ENCODE results near the gene SFRP5. TPM values are rescaled to one million over a fixed set of nuclear protein-coding genes. Genes with fewer than 3 reads are reported as not detected.
A peak's percentile ranks its signal among the peaks of the same experiment; 100 is the strongest.

The SFRP5 gene
- total and polyA plus RNA-seq, 10 donors = 0.09 to 3.6 TPM; not detected in 8

GRCh38 chr10:97765201-97765600 lies 6.6 kb downstream of the SFRP5 start:
- TF ChIP-seq POLR2AphosphoS5 (IDR thresholded peaks at IDR 0.05) (peak in 2 of 3 donors; percentile 26 to 39), CTCF (IDR thresholded peaks at IDR 0.05 in 8 of 11, conservative IDR thresholded peaks at IDR 0.05 in 3 of 11) (no peak)
- peaks cover 0 to 12% (median 6%) of the 10 kb centered on the region in 7 donors for H3K27me3 ChIP-seq (replicated peaks in 1 of 7)
- peaks cover 0 to 44% (median 24%) of the 10 kb centered on the region in 6 donors for H3K36me3 ChIP-seq
- WGBS, 5 donors = 75 to 92% (median 90%) methylated on average over 15 of the region's 15 CpGs
- H3K27ac ChIP-seq = no peak overlapping the region
- H3K4me3 ChIP-seq = no peak overlapping the region
- intact Hi-C loops (cut with DNase I; ENCODE audit: low total_unique reads) = no loop called here
- no peaks in the 10 kb centered on the region for H3K4me1 ChIP-seq
- peak; percentile 70 for DNase-seq
- no peaks in the 10 kb centered on the region for H3K9me3 ChIP-seq

GRCh38 chr10:97764519-97764931 lies 7.3 kb downstream of the SFRP5 start:
- DNase-seq = no peak
- intact Hi-C loops (cut with DNase I; ENCODE audit: low total_unique reads) = no loop called here
- no peak for TF ChIP-seq POLR2A (IDR thresholded peaks at IDR 0.05)
- Histone ChIP-seq H3K36me3 (peaks cover 0 to 51% (median 30%) of the 10 kb centered on the region in 6 donors), H3K27me3 (replicated peaks in 1 of 7) (peaks cover 0 to 6% (median 0%) of the 10 kb centered on the region in 7 donors), H3K4me1 (no peaks in the 10 kb centered on the region), H3K4me3 (no peak overlapping the region), H3K27ac (no peak overlapping the region), H3K9me3 (no peaks in the 10 kb centered on the region)
- 63 to 77% (median 65%) methylated on average over 5 to 7 of the region's 7 CpGs for WGBS, 5 donors

- no peak for TF ChIP-seq CTCF (IDR thresholded peaks at IDR 0.05 in 8 of 11, conservative IDR thresholded peaks at IDR 0.05 in 3 of 11)
- TF ChIP-seq POLR2AphosphoS5 (IDR thresholded peaks at IDR 0.05) = no peak
- TF ChIP-seq POLR2A (IDR thresholded peaks at IDR 0.05) = no peak
- Histone ChIP-seq H3K27me3 (replicated peaks in 1 of 7) (no peaks in the 10 kb centered on the region), H3K4me1 (no peaks in the 10 kb centered on the region), H3K9me3 (no peaks in the 10 kb centered on the region), H3K36me3 (peaks cover 0 to 56% (median 36%) of the 10 kb centered on the region in 6 donors), H3K27ac (no peak overlapping the region), H3K4me3 (no peak overlapping the region)
- WGBS, 5 donors = 93 to 97% (median 95%) methylated on average over 3 of the region's 3 CpGs
- no peak for DNase-seq
- intact Hi-C loops (cut with DNase I; ENCODE audit: low total_unique reads) = no loop called here
Observed at GRCh38 chr10:97763947-97764346, 7.9 kb downstream of the SFRP5 start.

- 80 to 89% (median 85%) methylated on average over 2 of the region's 2 CpGs for WGBS, 5 donors
- intact Hi-C loops (cut with DNase I; ENCODE audit: low total_unique reads) = no loop called here
- TF ChIP-seq POLR2AphosphoS5 (IDR thresholded peaks at IDR 0.05) (no peak), POLR2A (IDR thresholded peaks at IDR 0.05) (no peak), CTCF (IDR thresholded peaks at IDR 0.05 in 8 of 11, conservative IDR thresholded peaks at IDR 0.05 in 3 of 11) (no peak)
- H3K36me3 ChIP-seq = peaks cover 0 to 62% (median 41%) of the 10 kb centered on the region in 6 donors
- H3K27ac ChIP-seq = no peak overlapping the region
- no peak for DNase-seq
- H3K4me1 ChIP-seq = no peaks in the 10 kb centered on the region
- H3K4me3 ChIP-seq = no peak overlapping the region
- no peaks in the 10 kb centered on the region for H3K27me3 ChIP-seq (replicated peaks in 1 of 7)
- H3K9me3 ChIP-seq = no peaks in the 10 kb centered on the region
Observed at GRCh38 chr10:97763411-97763810, 8.4 kb downstream of the SFRP5 start.

GRCh38 chr10:97762816-97763215 lies 9.0 kb downstream of the SFRP5 start:
- Histone ChIP-seq H3K9me3 (no peaks in the 10 kb centered on the region), H3K4me3 (no peak overlapping the region), H3K27me3 (replicated peaks in 1 of 7) (no peaks in the 10 kb centered on the region), H3K27ac (no peak overlapping the region), H3K36me3 (peaks cover 0 to 68% (median 46%) of the 10 kb centered on the region in 6 donors), H3K4me1 (no peaks in the 10 kb centered on the region)
- intact Hi-C loops (cut with DNase I; ENCODE audit: low total_unique reads) = no loop called here
- no peak for DNase-seq
- WGBS, 5 donors = 70 to 85% (median 85%) methylated on average over 5 of the region's 5 CpGs
- TF ChIP-seq POLR2A (IDR thresholded peaks at IDR 0.05) (no peak), POLR2AphosphoS5 (IDR thresholded peaks at IDR 0.05) (peak in 1 of 3 donors; percentile 21)

Data from spleen (tissue), 11 donors.